ENCODE results near the gene PCGF2. TPM values are rescaled to one million over a fixed set of nuclear protein-coding genes. Genes with fewer than 3 reads are reported as not detected.
A peak's percentile ranks its signal among the peaks of the same experiment; 100 is the strongest.

PCGF2 gene
- total and polyA plus RNA-seq, 9 of the 15 experiments (the other 6 are each of a cell fraction or from before 2014, with no cell fraction given), result 1.3 to 33.4 (median 7.0) TPM

- TF ChIP-seq ZBTB34 (CRISPR knock-in tag; IDR thresholded peaks at IDR 0.05) (no peak), ZNF518B (CRISPR knock-in tag; IDR thresholded peaks at IDR 0.05) (no peak), E2F6 (IDR thresholded peaks at IDR 0.05; ENCODE audit: borderline replicate concordance in 1 of 2, extremely low read depth in 1 of 2, insufficient read depth in 1 of 2, insufficient read length in 1 of 2, low read depth in 1 of 2, low read length in 1 of 2, poor library complexity in 1 of 2, severe bottlenecking in 1 of 2) (peak in 1 of 2 experiments; percentile 88), SMAD2 (IDR thresholded peaks at IDR 0.05; ENCODE audit: low read depth, low read length) (no peak), SIN3A (IDR thresholded peaks at IDR 0.05; ENCODE audit: borderline replicate concordance in 2 of 2, control insufficient read depth in 1 of 2, low read depth in 2 of 2, low read length in 2 of 2) (peak in 1 of 2 experiments; percentile 79; a peak in 1 of 4 replicates), THAP7 (CRISPR knock-in tag; IDR thresholded peaks at IDR 0.05) (no peak; the same call in 1 of the 2 replicates), JUND (IDR thresholded peaks at IDR 0.05; ENCODE audit: borderline replicate concordance, low read depth, low read length) (no peak), JUND (tag; IDR thresholded peaks at IDR 0.05; ENCODE audit: borderline replicate concordance, low read depth, low read length) (no peak; the same call in 2 of the 3 replicates)
Measured at GRCh38 chr17:38729886-38730525, 18.1 kb downstream of the PCGF2 start, which contains the start of gene CISD3 (continued).

Measured in K562 (cell line).